Measurements from ENCODE around the gene FCGR1A. TPM values are rescaled to one million over a fixed set of nuclear protein-coding genes. Genes with fewer than 3 reads are reported as not detected.
"Not testable (repeated sequence)": the region's sequence is repeated elsewhere in the genome, so short reads cannot be mapped to it uniquely, and the experiment has no call there.

The FCGR1A gene
- total RNA-seq, 2 donors from 2014 or later, result 3.1 TPM; not detected in 1

- intact Hi-C loops (cut with DNase I); H3K27ac ChIP-seq; ATAC-seq; H3K27me3 ChIP-seq; DNase-seq; H3K9me3 ChIP-seq; H3K4me1 ChIP-seq; H3K4me3 ChIP-seq; H3K36me3 ChIP-seq (replicated peaks in 1 of 2; ENCODE audit: insufficient read depth in 1 of 2, low read depth in 2 of 2): not testable (repeated sequence)
- WGBS, 2 donors, result 17 to 36% methylated on average over 1 of the region's 2 CpGs
These were observed 29.0 kb upstream of the FCGR1A start for GRCh38 chr1:149753466-149753865.

DNA sequence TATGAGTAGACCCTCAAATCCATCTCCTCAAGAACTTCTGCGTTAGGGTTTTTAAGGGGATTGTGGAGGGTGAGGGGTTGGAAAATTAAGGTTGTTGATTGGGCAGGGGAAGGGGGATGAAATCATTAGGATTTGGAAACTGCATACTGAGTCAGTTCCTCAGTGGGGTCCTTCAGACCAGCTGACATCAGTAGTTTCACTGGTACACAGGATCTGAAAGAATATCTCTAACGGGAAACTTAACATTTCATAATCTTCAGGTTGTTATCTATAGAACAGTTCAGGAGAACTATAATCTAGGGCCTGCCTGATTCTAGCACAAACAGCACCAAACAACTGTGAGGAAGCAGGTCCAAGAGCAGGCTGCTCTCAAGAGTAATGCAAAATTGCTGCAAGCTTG, 27.2 kb upstream of the FCGR1A start:
- intact Hi-C loops (cut with DNase I); H3K36me3 ChIP-seq (replicated peaks in 1 of 2; ENCODE audit: insufficient read depth in 1 of 2, low read depth in 2 of 2); H3K4me1 ChIP-seq; H3K27me3 ChIP-seq; DNase-seq; H3K9me3 ChIP-seq; H3K27ac ChIP-seq; ATAC-seq; H3K4me3 ChIP-seq: not testable (repeated sequence)
- WGBS, 2 donors, result 54 to 63% methylated on average over 2 of the region's 2 CpGs

DNA sequence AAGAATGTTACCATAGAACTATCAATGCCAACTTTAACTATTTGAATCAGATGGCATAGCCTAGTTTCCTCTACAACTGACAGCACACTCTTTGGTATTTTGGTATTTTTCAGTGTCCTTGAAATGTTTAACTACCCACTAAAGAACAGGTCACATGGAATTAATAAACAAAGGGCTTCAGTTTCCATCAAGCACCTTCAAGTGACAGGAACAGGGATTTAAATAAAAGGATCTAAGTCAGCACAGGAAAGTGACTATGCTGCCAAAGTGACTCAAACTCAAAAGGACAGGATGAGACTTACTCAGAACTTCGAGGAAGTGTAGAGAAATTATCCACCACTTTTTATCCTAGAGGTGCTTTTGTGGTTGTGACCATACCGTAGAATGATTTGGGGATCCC, 20.2 kb upstream of the FCGR1A start:
- H3K9me3 ChIP-seq; H3K4me1 ChIP-seq; H3K4me3 ChIP-seq; DNase-seq; H3K27ac ChIP-seq; H3K27me3 ChIP-seq; H3K36me3 ChIP-seq (replicated peaks in 1 of 2; ENCODE audit: insufficient read depth in 1 of 2, low read depth in 2 of 2); ATAC-seq; intact Hi-C loops (cut with DNase I): not testable (repeated sequence)
- 47 to 50% methylated on average over 2 of the region's 2 CpGs for WGBS, 2 donors

DNA sequence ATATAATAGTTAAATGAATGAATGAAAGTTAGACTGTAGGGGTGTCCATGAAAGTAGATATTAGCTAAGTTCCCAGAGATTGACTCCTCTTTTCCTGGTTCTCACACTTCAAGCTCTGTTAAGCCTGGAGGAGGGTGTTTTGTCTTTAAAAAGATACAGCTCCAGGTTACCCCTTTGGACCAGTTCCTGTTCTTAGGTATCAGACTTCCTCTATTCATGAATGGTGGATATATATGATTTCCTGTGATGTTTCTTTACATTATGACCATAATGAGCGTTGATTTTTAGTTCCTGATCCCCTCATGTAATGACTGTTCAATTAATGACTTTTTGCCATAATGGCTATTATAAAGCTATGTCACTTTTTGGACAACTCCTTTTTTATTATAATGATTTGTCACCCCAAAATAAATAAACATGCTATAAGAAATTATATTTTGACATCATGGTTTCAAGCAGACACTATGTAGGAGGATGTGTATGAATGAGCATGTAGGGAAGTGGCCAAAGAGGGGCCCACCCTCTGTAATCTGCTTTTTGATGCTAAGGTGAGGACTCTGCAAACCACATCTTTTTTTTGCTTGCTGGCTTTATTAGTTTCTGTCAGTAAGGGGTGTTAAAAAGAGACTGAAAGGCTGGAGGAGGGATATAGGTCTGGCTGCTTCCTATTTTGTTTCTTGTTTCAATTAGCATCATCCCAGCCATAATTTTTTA, 18.2 kb upstream of the FCGR1A start:
- ATAC-seq; DNase-seq; H3K27ac ChIP-seq; intact Hi-C loops (cut with DNase I); H3K36me3 ChIP-seq (replicated peaks in 1 of 2; ENCODE audit: insufficient read depth in 1 of 2, low read depth in 2 of 2); H3K9me3 ChIP-seq; H3K27me3 ChIP-seq; H3K4me1 ChIP-seq; H3K4me3 ChIP-seq: not testable (repeated sequence)
- WGBS, 2 donors, result 71% methylated on average over 1 of the region's 1 CpG

GRCh38 chr1:149766241-149766640, 16.3 kb upstream of the FCGR1A start:
- H3K4me3 ChIP-seq; ATAC-seq; H3K27ac ChIP-seq; DNase-seq; H3K27me3 ChIP-seq; H3K9me3 ChIP-seq; H3K4me1 ChIP-seq; intact Hi-C loops (cut with DNase I); H3K36me3 ChIP-seq (replicated peaks in 1 of 2; ENCODE audit: insufficient read depth in 1 of 2, low read depth in 2 of 2): not testable (repeated sequence)
- no CpG with 5 or more reads among the region's 1 CpG for WGBS, 2 donors

GRCh38 chr1:149769216-149769615, 13.3 kb upstream of the FCGR1A start:
- not testable (repeated sequence) for H3K4me3 ChIP-seq, ATAC-seq

GRCh38 chr1:149770661-149771060, 11.8 kb upstream of the FCGR1A start:
- ATAC-seq; DNase-seq; intact Hi-C loops (cut with DNase I); H3K4me1 ChIP-seq; H3K27me3 ChIP-seq; H3K9me3 ChIP-seq; H3K4me3 ChIP-seq; H3K27ac ChIP-seq; H3K36me3 ChIP-seq (replicated peaks in 1 of 2; ENCODE audit: insufficient read depth in 1 of 2, low read depth in 2 of 2): not testable (repeated sequence)
- 77 to 86% methylated on average over 4 of the region's 4 CpGs for WGBS, 2 donors

More at GRCh38 chr1:149769216-149769615, 13.3 kb upstream of the FCGR1A start:
- H3K27ac ChIP-seq; H3K9me3 ChIP-seq; H3K27me3 ChIP-seq; DNase-seq; intact Hi-C loops (cut with DNase I); H3K4me1 ChIP-seq; H3K36me3 ChIP-seq (replicated peaks in 1 of 2; ENCODE audit: insufficient read depth in 1 of 2, low read depth in 2 of 2): not testable (repeated sequence)
- WGBS, 2 donors, result no CpG with 5 or more reads among the region's 1 CpG

GRCh38 chr1:149771653-149772425, 10.7 kb upstream of the FCGR1A start:
- ATAC-seq; H3K4me3 ChIP-seq; DNase-seq; H3K36me3 ChIP-seq (replicated peaks in 1 of 2; ENCODE audit: insufficient read depth in 1 of 2, low read depth in 2 of 2); H3K4me1 ChIP-seq; intact Hi-C loops (cut with DNase I); H3K27ac ChIP-seq; H3K9me3 ChIP-seq; H3K27me3 ChIP-seq: not testable (repeated sequence)
- WGBS, 2 donors, result 17% methylated on average over 1 of the region's 4 CpGs; no CpG with 5 or more reads in 1 of the 2 donors

DNA sequence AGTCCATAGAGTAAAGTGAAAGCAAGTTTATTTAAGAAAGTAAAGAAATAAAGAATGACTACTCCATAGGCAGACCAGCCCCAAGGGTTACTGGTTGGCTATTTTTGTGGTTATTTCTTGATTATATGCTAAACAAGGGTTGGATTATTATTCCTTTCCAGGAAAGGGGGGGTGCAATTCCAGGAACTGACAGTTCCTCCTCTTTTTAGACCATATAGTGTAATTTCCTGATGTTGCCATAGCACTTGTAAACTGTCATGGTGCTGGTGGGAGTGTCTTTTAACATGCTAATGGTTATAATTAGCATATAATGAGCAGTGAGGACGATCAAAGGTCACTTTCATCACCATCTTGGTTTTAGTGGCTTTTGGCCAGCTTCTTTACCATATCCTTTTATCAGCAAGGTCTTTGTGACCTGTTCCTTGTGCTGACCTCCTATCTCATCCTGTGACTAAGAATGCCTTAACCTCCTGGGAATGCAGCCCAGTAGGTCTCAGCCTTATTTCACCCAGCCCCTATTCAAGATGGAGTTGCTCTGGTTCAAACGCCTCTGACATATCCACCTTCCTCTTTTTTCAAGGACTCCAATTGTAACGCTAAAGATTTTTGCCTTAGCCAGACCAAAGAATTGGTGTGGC, 6.9 kb upstream of the FCGR1A start:
- H3K36me3 ChIP-seq (replicated peaks in 1 of 2; ENCODE audit: insufficient read depth in 1 of 2, low read depth in 2 of 2); H3K27ac ChIP-seq; ATAC-seq; intact Hi-C loops (cut with DNase I); DNase-seq; H3K27me3 ChIP-seq; H3K4me1 ChIP-seq; H3K9me3 ChIP-seq; H3K4me3 ChIP-seq: not testable (repeated sequence)
- 26 to 43% methylated on average over 1 of the region's 3 CpGs for WGBS, 2 donors

DNA sequence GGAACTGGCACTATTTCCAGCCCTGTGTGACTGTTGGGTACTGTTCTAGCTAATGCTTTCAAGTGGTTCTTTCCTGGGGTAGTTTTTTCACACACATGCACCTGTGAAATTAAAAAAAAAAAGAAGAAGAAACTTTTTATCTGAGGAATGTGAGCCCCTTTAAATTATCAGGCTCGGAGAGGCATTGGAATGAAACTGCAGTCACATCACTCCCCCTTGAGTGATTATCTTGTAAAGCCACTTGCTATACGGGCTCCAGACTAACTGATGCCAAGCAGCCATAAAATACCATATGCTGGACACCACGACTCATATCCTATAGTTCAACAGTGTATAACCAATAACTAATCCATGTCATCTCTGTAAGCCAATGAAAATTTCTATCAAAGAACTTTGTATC, 5.4 kb upstream of the FCGR1A start:
- H3K27ac ChIP-seq; H3K4me3 ChIP-seq; ATAC-seq; H3K4me1 ChIP-seq; H3K36me3 ChIP-seq (replicated peaks in 1 of 2; ENCODE audit: insufficient read depth in 1 of 2, low read depth in 2 of 2); DNase-seq; H3K27me3 ChIP-seq; H3K9me3 ChIP-seq; intact Hi-C loops (cut with DNase I): not testable (repeated sequence)
- WGBS, 2 donors, result 21 to 33% methylated on average over 2 of the region's 3 CpGs

- intact Hi-C loops (cut with DNase I); ATAC-seq: not testable (repeated sequence)
- WGBS, 2 donors, result 50% methylated on average over 1 of the region's 1 CpG; no CpG with 5 or more reads in 1 of the 2 donors
These were observed 4.2 kb upstream of the FCGR1A start for GRCh38 chr1:149778313-149778712.

More at GRCh38 chr1:149778313-149778712, 4.2 kb upstream of the FCGR1A start:
- not testable (repeated sequence) for H3K36me3 ChIP-seq (replicated peaks in 1 of 2; ENCODE audit: insufficient read depth in 1 of 2, low read depth in 2 of 2); H3K4me3 ChIP-seq; H3K27me3 ChIP-seq; H3K4me1 ChIP-seq; H3K9me3 ChIP-seq; H3K27ac ChIP-seq; DNase-seq
